ENCODE measurements around the gene FIBP.

Gene FIBP

DNA sequence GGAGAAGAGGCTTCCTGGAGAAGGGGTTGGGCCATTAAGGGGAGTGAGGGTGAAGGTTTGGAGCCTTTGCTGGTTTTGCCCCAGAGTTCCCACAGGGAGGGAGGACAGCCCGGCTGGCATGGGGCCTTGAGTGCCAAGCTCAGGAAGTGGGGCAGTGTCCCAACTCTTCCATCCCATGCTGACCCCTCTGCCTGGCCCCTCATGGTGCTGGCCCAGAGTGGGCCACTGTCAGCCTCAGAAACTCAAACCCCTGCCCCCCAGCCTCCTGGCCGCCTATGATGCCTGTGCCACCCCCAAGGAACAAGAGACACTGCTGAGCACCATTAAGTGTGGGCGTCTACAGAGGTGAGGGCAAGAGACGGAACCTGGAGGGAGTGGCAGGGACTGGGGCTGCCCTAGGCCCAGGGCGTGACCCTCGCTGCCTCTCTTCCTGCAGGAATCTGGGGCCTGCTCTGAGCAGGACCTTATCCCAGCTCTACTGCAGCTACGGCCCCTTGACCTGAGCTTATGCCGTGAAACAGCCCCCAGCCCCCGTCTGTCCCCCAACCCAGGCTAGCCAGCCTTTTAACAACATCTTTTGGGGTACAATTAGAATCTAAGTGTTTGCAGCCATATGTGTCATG is 22.6 kb downstream of the FIBP start:
- TF ChIP-seq GATA3 (IDR thresholded peaks at IDR 0.05; ENCODE audit: low read depth, low read length) (no peak), GATA2 (IDR thresholded peaks at IDR 0.05; ENCODE audit: low read depth, low read length) (no peak)

DNA sequence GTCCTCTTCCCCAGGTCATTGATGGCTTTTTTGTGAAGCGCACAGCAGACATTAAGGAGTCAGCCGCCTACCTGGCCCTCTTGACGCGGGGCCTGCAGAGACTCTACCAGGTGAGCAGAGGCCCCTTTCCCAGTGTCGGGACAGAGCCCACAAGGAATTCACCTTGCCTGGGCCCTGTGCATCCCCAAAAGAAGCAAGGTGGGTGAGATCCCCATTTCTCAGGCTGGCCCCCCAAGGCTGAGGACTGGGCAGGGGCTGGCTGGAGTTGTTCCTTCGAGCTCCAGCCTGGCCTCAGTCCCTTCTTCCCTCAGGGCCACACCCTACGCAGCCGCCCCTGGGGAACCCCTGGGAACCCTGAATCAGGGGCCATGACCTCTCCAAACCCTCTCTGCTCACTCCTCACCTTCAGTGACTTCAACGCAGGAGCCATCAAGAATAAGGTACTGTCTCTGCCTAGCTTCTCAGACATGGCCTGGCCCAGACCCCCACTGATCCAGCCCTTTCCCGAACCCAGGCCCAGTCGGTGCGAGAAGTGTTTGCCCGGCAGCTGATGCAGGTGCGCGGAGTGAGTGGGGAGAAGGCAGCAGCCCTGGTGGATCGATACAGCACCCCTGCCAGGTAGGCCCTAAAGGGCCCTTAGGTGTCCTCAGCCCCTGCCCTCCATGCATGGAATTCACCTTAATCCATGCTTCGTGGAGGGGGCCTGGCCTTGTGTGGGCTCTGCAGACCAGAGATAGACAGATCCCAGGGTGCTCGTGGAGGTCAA is 23.4 kb downstream of the FIBP start:
- TF ChIP-seq GATA3 (IDR thresholded peaks at IDR 0.05; ENCODE audit: low read depth, low read length), result no peak
- TF ChIP-seq GATA2 (IDR thresholded peaks at IDR 0.05; ENCODE audit: low read depth, low read length), result no peak

DNA sequence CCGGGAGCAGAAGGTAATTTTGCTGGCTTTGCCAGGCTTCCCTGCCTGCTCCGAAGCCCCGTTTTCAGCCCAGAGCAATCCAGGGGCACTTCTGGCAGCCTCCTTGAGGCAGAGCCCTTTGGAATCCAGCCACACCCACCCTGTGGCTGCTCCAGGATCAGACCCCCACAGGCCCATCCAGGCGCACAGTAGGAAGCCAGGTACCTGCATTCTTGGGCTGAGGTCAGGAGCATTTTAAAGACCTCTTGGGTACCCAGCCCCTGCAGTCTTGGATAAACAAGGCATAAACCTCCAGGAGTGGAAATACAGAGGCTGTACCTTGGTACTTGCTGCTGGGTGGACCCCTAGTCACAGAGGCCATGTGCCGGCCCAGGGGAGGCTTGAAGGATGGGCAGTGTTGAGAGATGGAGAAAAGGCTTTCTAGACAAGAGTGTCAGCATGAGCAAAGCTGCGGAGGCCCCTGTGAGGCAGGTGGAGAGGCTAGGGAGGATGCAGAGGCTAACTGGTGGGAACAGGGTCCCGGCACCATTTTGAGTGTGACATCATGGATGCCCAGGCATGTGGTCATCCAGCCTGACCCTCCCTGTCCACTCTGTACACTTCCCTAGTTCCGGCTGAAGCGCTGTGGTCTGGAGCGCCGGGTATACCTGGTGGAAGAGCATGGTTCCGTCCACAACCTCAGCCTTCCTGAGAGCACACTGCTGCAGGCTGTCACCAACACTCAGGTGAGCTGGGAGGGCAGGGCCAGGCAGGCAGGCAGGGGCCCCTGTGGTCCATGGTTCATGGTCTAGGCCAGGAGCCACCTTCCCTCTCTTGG is 24.2 kb downstream of the FIBP start:
- no peak for TF ChIP-seq GATA3 (IDR thresholded peaks at IDR 0.05; ENCODE audit: low read depth, low read length)

DNA sequence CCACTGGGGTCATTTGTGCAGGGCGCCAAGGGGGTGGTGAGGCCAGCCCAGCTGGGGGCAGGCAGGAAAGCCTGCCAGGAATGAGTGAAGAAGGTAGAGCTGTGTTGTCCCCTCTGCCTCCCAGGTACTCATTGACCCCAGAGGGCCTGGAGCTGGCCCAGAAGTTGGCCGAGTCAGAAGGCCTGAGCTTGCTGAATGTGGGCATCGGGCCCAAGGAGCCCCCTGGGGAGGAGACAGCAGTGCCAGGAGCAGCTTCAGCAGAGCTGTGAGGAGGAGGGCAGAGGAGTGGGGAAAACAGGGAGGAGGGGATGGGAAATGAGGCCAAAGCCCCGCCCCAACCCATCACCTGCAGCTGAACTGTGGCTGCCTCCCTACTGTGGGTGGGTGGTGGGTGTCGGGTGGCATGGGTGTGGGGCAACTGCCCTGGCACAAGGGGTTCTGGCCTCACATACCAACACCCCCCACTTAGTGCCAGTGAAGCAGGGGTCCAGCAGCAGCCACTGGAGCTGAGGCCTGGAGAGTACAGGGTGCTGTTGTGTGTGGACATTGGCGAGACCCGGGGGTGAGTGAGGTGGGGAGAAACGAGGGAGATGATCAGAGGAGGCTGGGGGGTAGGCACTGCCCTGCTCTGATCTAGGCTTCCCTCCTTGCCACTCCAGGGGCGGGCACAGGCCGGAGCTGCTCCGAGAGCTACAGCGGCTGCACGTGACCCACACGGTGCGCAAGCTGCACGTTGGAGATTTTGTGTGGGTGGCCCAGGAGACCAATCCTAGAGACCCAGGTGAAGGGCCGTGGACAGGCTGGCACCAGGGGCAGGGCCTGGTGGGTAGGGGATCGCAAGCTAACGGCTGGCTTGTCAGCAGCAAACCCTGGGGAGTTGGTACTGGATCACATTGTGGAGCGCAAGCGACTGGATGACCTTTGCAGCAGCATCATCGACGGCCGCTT is 25.1 kb downstream of the FIBP start:
- TF ChIP-seq GATA3 (IDR thresholded peaks at IDR 0.05; ENCODE audit: low read depth, low read length), result no peak
- TF ChIP-seq GATA2 (IDR thresholded peaks at IDR 0.05; ENCODE audit: low read depth, low read length), result no peak

DNA sequence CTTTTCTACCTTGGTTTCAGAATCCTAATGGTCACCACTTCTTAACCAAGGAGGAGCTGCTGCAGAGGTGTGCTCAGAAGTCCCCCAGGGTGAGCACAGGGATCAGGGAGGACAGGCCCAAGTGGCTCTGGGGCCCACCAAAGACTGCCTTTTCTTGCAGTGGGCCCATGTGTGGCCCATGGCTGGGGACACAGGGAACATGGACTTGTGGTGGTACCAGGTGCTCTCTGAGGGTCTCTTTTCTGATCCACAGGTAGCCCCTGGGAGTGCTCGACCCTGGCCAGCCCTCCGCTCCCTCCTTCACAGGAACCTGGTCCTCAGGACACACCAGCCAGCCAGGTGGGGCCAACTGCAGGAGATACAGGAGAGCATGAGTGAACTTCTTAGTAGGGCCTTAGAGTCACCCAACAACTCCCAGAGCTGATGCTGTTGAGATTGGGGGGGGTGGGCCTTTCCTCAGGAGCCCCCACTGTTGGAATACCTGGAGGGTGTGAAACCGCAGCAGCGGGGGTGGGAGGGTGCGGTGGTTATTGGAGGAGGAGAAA is 26.0 kb downstream of the FIBP start:
- TF ChIP-seq GATA3 (IDR thresholded peaks at IDR 0.05; ENCODE audit: low read depth, low read length) (no peak), GATA2 (IDR thresholded peaks at IDR 0.05; ENCODE audit: low read depth, low read length) (no peak)

DNA sequence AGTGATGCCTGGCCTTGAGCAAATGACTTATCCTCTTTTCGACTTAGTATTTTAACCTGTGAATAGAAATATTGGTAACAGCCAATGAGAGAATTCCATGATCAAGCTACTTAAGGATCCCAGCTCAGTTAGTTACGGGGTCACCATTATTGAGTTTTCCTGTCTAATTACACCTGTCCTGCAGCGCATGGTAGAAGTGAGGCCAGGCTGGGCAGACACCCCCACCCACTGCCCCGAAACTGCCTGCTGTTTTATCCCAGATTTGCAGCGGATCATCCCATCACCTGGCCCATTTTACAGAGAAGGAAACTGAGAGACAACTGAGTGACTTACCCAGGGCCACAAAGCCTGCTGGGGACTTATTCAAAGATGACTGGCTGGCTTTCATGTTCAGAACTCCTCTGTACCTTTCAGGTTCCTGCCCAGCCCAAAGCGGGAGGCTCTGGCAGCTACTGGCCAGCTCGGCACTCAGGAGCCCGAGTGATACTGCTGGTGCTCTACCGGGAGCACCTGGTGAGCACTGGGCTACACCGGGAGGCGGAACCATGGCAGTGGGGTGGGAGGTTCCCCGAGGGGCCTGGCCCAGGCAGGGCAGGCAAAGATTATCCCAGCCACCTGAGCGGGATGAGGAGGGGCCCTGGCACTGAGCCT is 26.6 kb downstream of the FIBP start:
- TF ChIP-seq GATA3 (IDR thresholded peaks at IDR 0.05; ENCODE audit: low read depth, low read length) (no peak), GATA2 (IDR thresholded peaks at IDR 0.05; ENCODE audit: low read depth, low read length) (no peak)

DNA sequence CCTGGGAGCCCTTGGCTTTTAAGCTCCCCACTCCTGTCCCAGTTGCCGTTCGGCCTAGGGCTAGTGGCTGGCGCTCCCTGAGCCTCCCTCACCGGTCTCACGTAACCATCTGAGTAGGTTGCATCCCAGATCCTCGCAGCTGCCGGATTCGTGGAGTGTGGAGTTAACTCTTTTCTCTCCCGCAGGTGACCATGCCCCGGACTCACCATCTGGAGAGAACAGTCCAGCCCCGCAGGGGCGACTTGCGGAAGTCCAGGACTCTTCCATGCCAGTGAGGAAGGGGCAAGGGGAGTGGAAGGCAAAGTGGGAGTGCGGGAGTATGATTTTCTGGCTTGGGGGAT is 27.1 kb downstream of the FIBP start:
- TF ChIP-seq GATA3 (IDR thresholded peaks at IDR 0.05; ENCODE audit: low read depth, low read length), result no peak
- TF ChIP-seq GATA2 (IDR thresholded peaks at IDR 0.05; ENCODE audit: low read depth, low read length), result no peak

DNA sequence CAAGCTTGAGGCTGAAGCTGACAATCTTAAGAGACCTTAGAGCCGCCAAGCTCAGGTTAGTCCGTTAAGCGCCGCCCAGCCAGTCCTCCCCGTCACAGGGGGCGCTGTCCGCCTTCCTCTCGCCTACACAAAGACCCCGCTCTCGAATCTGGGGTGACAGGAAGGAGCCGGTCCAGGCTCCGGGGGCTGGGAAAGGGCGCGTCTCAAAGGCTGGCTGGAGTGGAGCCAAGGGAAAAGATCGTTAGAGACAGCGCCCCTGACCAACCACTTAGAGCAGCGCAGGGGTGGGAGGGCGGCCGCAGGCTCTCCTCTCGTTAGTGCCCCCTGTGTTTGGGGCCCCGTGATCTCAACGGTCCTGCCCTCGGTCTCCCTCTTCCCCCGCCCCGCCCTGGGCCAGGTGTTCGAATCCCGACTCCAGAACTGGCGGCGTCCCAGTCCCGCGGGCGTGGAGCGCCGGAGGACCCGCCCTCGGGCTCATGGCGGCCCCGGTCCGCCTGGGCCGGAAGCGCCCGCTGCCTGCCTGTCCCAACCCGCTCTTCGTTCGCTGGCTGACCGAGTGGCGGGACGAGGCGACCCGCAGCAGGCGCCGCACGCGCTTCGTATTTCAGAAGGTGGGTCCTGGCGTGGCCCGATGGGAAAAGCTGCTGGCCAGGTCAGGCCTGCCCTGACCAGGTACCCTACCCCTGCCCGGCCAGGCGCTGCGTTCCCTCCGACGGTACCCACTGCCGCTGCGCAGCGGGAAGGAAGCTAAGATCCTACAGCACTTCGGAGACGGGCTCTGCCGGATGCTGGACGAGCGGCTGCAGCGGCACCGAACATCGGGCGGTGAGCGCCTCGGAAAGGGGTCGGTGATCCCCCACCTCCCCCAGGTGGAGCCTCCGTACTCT is 27.8 kb downstream of the FIBP start, which contains the start of gene MUS81:
TSS of gene MUS81 (plus strand) at position 156 of the 887 bp plus-strand sequence. CDS start at position 477, 321 bp downstream.
- no peak; the same call in 1 of the 2 replicates for TF ChIP-seq GATA2 (IDR thresholded peaks at IDR 0.05; ENCODE audit: low read depth, low read length)
- TF ChIP-seq GATA3 (IDR thresholded peaks at IDR 0.05; ENCODE audit: low read depth, low read length), result no peak

DNA sequence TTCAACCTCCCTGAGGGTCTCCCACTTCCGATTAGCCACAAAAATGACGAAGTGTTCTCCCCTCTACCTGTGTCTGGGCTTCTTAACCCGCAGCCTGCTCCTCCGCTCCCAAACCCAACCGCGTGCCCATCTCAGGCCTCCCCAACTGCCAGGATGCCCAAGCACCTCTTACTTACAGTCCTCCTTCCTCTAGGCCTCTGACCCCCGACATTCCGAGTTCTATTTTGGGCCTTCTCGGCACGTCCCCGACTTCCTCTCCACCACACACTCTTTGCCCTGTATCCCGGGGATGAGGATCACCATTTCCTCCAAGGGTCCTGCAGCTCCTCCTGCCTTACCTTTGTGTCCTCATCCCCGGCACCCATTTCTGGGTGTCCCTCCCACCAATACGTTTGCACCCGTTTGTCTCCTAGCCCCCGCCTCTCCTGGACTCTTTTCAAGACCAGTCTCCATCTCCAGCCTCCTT is 28.4 kb downstream of the FIBP start:
- TF ChIP-seq GATA2 (IDR thresholded peaks at IDR 0.05; ENCODE audit: low read depth, low read length) (no peak), GATA3 (IDR thresholded peaks at IDR 0.05; ENCODE audit: low read depth, low read length) (no peak)

DNA sequence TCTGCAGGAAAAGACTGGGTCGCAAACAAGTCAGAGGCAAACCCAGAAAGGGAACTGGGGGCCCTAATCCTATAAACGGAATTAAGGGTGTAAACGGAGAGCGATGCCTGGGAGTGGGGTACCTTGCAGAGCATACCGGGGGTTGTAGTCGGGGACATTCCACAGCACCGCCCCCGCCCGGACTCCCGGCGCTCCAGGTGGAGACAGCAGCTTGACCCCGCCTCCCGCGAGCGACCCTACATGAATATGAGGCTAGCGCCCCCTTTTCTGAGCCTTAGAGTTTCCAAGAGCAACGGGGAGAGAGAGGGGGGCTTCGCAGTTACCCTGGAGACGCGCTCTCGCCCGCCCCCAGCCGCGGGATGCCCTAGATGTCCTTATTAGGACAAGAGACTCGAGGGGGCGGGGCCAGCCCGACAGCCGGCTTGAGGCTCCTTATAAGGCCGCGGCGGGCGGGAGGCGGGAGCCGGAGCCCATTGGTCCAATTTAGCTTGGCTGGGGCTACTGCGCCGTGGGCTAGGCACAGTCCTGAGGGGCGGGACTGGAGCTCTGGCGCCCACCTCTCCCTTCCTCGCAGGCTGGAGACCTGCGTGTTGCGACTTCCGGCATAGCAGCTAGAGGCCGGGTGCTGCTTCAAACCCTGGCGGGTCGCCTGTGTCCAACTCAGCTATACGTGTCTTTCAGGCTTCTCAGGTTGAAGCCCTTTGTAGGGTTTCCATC is 29.0 kb downstream of the FIBP start:
- TF ChIP-seq GATA3 (IDR thresholded peaks at IDR 0.05; ENCODE audit: low read depth, low read length) (no peak), GATA2 (IDR thresholded peaks at IDR 0.05; ENCODE audit: low read depth, low read length) (no peak)

DNA sequence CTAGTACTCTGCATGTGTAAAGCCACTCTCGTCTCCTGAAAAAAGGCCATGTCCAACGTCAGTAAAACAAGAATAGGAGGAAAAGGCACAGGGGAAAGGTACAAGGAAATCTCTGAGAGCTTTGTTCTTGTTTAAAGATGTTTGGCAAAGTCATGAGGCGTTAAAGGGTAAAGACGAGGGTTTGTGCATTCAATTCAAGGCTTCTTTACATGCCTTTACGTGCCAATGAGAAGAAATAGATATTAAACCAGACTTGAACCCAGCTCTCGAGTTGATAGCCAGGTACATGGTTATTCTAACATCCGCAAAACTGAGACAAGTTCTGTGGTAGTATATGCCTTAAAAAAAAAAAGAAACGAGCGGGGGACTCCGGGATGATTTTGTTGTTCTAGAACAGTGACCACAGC is 29.6 kb downstream of the FIBP start:
- no peak for TF ChIP-seq GATA3 (IDR thresholded peaks at IDR 0.05; ENCODE audit: low read depth, low read length)

All from SH-SY5Y (cell line).